Nephron progenitor cell (in vitro differentiated cells): ENCODE results near the gene ACTC1.
"Not testable (repeated sequence)": the region's sequence is repeated elsewhere in the genome, so short reads cannot be mapped to it uniquely, and the experiment has no call there.

Source experiments
- DNase-seq: peaks from one replicate; pipeline ENCODE4 v3.0.0; 2021
- H3K27ac Mint-ChIP-seq: 2 replicates; pipeline ENCODE4 v1.8.0; 2021; ENCODE audit warnings: mild to moderate bottlenecking, moderate library complexity, mixed read lengths
- H3K27me3 Mint-ChIP-seq: 2 replicates; pipeline ENCODE4 v1.8.0; 2021; ENCODE audit warnings: mild to moderate bottlenecking, low read depth, mixed read lengths; ENCODE audit not compliant: poor library complexity
- H3K36me3 Mint-ChIP-seq: 2 replicates; pipeline ENCODE4 v1.8.0; 2021; ENCODE audit warnings: low read depth, mixed read lengths
- H3K4me1 Mint-ChIP-seq: 2 replicates; pipeline ENCODE4 v1.8.0; 2021; ENCODE audit warnings: mixed read lengths
- H3K4me3 Mint-ChIP-seq: 2 replicates; pipeline ENCODE4 v1.8.0; 2021; ENCODE audit warnings: mild to moderate bottlenecking, moderate library complexity, mixed read lengths
- H3K9me3 Mint-ChIP-seq: 2 replicates; pipeline ENCODE4 v1.8.0; 2021; ENCODE audit warnings: mild to moderate bottlenecking, moderate library complexity, mixed read lengths
- TF ChIP-seq, protein P1 (sequence below): fragments of 200-600 bp; sonication (generic); IDR thresholded peaks from 2 replicates; pipeline ENCODE4 v1.5.0; 2021; ENCODE audit warnings: antibody characterized with exemption

Gene ACTC1

GRCh38 chr15:34821831-34822230, 26.5 kb upstream of the ACTC1 start:
- Mint-ChIP-seq H3K27ac (no peak overlapping the region), H3K36me3 (no peaks in the 10 kb centered on the region), H3K4me1 (no peaks in the 10 kb centered on the region), H3K9me3 (no peaks in the 10 kb centered on the region), H3K27me3 (peaks cover 4% of the 10 kb centered on the region), H3K4me3 (no peak overlapping the region)
- DNase-seq: no peak
- TF ChIP-seq, protein P1, sequence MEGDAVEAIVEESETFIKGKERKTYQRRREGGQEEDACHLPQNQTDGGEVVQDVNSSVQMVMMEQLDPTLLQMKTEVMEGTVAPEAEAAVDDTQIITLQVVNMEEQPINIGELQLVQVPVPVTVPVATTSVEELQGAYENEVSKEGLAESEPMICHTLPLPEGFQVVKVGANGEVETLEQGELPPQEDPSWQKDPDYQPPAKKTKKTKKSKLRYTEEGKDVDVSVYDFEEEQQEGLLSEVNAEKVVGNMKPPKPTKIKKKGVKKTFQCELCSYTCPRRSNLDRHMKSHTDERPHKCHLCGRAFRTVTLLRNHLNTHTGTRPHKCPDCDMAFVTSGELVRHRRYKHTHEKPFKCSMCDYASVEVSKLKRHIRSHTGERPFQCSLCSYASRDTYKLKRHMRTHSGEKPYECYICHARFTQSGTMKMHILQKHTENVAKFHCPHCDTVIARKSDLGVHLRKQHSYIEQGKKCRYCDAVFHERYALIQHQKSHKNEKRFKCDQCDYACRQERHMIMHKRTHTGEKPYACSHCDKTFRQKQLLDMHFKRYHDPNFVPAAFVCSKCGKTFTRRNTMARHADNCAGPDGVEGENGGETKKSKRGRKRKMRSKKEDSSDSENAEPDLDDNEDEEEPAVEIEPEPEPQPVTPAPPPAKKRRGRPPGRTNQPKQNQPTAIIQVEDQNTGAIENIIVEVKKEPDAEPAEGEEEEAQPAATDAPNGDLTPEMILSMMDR: no peak

DNA sequence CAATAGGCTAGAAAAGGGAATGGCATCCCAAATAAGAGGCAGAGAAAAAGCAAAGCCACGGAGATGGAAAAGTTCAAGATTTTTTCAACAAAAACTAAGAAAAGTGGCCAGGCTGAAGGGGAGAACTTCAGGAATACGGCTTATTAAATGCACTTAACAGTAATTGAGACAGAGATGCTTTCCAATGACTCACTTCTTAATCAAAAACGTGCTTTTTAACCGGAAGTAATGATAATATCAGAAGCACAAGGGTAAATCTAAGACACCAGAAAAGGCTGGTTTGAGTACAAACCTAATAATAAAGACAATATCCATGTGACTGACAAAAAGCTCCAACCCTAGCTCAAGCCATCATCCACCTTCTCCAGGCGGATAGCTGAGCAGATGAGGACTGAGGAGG, 24.8 kb upstream of the ACTC1 start:
- H3K4me1 Mint-ChIP-seq: no peaks in the 10 kb centered on the region
- no peak for DNase-seq
- no peaks in the 10 kb centered on the region for H3K9me3 Mint-ChIP-seq
- TF ChIP-seq, protein P1: no peak
- H3K36me3 Mint-ChIP-seq: no peaks in the 10 kb centered on the region
- no peak overlapping the region for H3K27ac Mint-ChIP-seq
- no peak overlapping the region for H3K4me3 Mint-ChIP-seq
- peaks cover 4% of the 10 kb centered on the region for H3K27me3 Mint-ChIP-seq

DNA sequence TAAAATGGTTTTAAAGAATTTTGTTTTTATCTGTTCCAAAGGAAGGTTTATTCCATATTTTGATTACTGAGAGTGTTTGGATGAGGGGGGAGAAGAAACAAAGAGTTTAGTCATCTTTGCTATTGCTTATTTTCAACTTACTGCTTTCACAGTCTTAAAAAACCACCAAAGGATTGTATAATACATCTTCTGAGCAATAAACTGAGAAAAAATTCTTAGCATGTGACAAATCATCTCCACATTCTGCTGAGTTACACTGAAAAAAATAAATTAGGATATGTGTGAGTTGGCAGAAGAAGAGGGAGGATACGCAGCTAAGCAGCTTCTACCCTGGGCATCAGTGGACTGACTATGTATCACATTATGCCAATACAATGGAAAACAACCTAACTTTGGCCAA, 23.2 kb upstream of the ACTC1 start:
- Mint-ChIP-seq H3K4me1 (no peaks in the 10 kb centered on the region), H3K4me3 (no peak overlapping the region), H3K36me3 (no peaks in the 10 kb centered on the region), H3K27me3 (peaks cover 8% of the 10 kb centered on the region), H3K27ac (no peak overlapping the region), H3K9me3 (no peaks in the 10 kb centered on the region)
- TF ChIP-seq, protein P1: no peak
- no peak for DNase-seq

DNA sequence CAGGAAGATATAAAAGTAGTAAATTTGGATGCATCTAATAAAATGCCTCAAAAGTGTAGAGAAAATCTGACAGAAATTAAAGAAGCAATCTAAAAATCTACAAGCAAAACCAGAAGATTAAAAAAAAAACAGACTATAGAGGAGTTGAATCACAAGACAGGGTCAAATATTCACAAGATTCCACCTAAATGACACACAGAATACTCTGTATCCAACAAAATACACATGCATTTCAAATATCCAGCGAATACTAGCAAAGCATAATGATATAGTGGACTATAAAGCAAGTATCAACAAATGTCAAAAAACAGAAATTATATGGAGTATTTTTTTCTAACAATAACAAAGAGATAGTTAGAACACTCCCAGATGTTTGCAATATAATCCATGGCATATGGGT, 20.5 kb upstream of the ACTC1 start:
- H3K36me3 Mint-ChIP-seq: no peaks in the 10 kb centered on the region
- H3K9me3 Mint-ChIP-seq: no peaks in the 10 kb centered on the region
- peaks cover 8% of the 10 kb centered on the region for H3K27me3 Mint-ChIP-seq

GRCh38 chr15:34813446-34814190, 18.3 kb upstream of the ACTC1 start:
- no peak overlapping the region for H3K27ac Mint-ChIP-seq
- H3K27me3 Mint-ChIP-seq: peaks cover 8% of the 10 kb centered on the region
- no peaks in the 10 kb centered on the region for H3K9me3 Mint-ChIP-seq
- H3K4me1 Mint-ChIP-seq: no peaks in the 10 kb centered on the region
- DNase-seq: no peak
- TF ChIP-seq, protein P1: no peak
- no peak overlapping the region for H3K4me3 Mint-ChIP-seq
- H3K36me3 Mint-ChIP-seq: no peaks in the 10 kb centered on the region

More for the DNA sequence above, 20.5 kb upstream of the ACTC1 start:
- TF ChIP-seq, protein P1: no peak
- no peaks in the 10 kb centered on the region for H3K4me1 Mint-ChIP-seq
- no peak overlapping the region for H3K27ac Mint-ChIP-seq
- DNase-seq: no peak
- no peak overlapping the region for H3K4me3 Mint-ChIP-seq

DNA sequence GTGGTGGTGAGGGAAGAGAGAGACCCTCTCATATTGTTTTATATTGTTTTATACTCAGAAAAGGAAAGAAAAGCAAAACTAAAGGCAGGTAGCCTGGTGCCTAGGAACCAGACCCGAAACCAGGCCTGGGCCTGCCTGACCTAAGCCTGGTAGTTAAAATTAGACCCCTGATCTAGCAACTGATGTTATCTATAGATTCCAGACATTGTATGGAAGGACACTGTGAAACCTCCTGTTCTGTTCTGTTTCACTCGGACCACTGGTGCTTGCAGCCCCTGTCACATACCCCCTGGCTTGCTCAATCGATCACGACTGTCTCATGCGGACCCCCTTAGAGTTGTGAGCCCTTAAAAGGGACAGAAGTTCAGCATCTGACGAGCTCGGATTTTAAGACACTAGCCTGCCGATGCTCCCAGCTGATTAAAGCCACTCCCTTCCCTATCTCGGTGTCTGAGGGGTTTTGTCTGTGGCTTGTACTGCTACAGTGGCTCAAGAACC, 17.6 kb upstream of the ACTC1 start:
- not testable (repeated sequence) for H3K4me1 Mint-ChIP-seq, H3K4me3 Mint-ChIP-seq, H3K36me3 Mint-ChIP-seq, H3K9me3 Mint-ChIP-seq, H3K27me3 Mint-ChIP-seq, H3K27ac Mint-ChIP-seq, DNase-seq
